HG03460 (cell line): Measurements from ENCODE around the gene GDF3.
"Not testable (repeated sequence)": the region's sequence is repeated elsewhere in the genome, so short reads cannot be mapped to it uniquely, and the experiment has no call there.

Experiments
- ATAC-seq: cut with Tn5 transposase; IDR thresholded peaks from one replicate; pipeline ENCODE4 v1.9.1; 2021; ENCODE audit not compliant: unreplicated experiment

GDF3 gene

GRCh38 chr12:7668171-7668570 is 27.4 kb downstream of the GDF3 start:
- no peak for ATAC-seq

- ATAC-seq: no peak
These were observed 28.4 kb downstream of the GDF3 start for GRCh38 chr12:7667125-7667524.

DNA sequence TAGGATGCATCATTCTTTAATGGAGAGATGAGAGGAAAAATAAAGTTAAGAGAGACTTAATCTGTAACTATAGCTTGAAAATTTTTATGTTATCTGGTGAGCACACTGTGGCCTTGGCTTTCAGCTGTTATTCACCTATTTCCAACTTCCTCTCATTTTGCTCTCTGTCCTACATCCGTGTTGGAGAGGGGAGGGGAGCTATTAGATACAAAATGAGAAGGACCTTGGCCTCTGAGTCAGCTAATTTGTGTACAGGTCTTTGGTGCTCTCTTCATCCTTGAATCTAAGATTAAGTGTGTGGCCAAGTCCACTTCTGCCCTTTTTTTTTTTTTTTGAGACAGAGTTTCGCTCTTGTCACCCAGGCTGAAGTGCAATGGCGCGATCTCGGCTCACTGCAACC is 29.0 kb downstream of the GDF3 start:
- ATAC-seq: no peak

- ATAC-seq: no peak
These were observed 33.8 kb downstream of the GDF3 start for GRCh38 chr12:7661741-7662140.

GRCh38 chr12:7656121-7656520 is 39.5 kb downstream of the GDF3 start:
- no peak for ATAC-seq

- no peak for ATAC-seq
These were observed 45.5 kb downstream of the GDF3 start for GRCh38 chr12:7650091-7650490.

- ATAC-seq: no peak
These were observed 48.5 kb downstream of the GDF3 start for GRCh38 chr12:7647071-7647470.

DNA sequence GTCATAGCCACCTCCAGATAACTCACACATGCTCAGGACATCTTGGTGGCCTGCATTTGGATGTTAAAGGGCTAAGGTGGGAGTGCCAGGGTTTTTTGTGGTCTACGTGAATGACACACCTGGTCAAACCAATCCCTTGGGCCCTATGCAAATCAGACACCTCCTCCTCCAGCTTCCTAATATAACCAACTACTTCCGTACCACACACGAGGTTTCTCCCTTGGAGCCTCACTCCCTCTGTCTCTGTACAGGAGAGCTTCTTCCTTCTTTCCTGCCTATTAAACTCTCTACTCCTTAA is 49.4 kb downstream of the GDF3 start:
- no peak for ATAC-seq

- no peak for ATAC-seq
These were observed 50.0 kb downstream of the GDF3 start for GRCh38 chr12:7645395-7646177.

- ATAC-seq: no peak
These were observed 52.7 kb downstream of the GDF3 start for GRCh38 chr12:7642876-7643309.

DNA sequence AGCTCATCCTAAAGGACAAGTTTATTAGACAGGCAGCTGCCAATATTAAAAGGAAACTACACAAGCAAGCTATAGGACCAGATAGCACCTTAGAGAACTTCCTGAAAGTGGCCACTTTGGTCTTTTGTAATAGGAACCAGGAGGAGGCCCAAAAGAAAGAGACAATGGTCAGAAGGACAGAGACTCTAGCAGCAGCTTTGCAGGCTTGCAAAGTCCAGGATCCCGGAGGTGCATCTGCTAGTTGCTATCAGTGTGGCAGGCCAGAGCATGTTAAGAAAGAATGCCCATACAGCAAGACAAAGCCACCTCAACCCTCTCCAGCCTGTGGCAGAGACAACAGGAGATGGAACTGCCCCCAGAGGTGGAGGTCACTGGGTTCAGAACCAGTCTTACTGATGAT is 53.3 kb downstream of the GDF3 start:
- no peak for ATAC-seq

GRCh38 chr12:7640123-7640995 is 55.2 kb downstream of the GDF3 start:
- ATAC-seq: not testable (repeated sequence)
